ENCODE measurements around the gene MTG2.
A peak's percentile ranks its signal among the peaks of the same experiment; 100 is the strongest.
"Not testable (repeated sequence)": the region's sequence is repeated elsewhere in the genome, so short reads cannot be mapped to it uniquely, and the experiment has no call there.

Gene MTG2

DNA sequence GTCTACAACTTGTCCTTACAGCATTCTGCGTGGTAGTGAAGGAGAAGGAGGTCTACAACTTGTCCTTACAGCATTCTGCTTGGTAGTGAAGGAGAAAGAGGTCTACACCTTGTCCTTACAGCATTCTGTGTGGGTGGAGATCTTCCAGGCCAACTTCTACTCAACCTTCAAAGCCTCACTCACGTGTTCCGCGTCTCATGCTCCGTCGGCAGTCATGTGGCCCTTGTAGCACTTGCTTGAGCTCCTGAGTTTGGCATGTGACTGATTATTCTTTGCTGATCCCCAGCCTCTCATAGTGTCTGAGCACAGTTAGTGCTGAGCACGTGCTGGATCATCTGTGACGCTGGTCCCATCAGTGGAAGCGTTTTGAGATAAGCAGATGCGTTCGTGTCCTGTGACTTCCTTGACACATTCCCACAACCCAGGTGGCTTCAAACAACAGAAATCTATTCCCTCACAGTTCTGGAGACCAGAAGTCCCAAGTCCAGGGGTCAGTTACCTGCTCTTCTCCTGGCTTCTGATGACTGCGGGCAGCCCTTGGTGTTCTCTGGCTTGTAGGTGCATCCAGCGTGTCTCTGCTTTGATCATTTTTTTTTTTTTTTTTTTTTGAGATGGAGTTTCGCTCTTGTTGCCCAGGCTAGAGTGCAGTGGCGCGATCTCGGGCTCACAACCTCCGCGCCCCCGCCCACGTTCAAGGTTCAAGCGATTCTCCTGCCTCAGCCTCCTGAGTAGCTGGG is 36.6 kb upstream of the MTG2 start:
- no peak for DNase-seq

DNA sequence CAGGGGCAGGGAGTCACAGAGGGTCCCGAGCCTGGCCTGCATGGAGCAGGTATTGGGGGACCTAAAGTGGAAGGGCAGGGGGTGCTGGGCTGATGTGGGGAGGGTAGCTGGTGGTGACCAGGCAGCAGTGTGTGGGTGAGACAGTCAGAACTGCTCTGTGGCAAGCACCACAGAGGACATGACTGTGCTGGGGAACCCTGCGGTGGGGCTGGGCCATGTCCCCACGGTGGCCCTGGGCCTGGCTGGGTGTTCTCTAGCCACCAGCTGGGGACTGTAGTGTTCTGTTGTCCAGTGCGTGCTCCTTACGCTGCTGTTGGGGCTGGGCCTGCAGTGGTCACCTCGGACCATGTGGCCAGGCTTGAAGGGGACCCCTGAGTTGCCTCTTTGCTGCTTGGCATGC is 35.7 kb upstream of the MTG2 start:
- DNase-seq = no peak

DNA sequence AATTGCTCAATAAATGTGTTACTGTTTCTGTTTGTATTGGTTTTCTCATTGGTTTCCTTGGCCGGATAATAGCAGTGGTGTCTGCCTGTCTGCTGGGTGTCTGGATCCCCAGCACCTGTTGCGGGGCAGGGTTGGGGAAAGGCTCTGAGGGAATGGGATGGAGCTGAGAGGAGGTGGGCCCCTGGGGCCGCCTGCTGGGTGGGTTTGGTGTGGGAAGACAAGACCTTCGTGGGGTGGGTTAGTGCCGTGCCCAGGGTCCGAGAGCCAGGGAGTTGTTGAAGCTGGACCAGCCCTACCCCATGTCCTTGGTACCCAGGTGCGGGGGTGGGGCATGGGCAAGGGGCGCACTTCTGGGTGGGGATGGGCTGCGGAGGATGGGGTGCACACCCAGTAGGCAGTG is 35.3 kb upstream of the MTG2 start:
- no peak for DNase-seq

DNA sequence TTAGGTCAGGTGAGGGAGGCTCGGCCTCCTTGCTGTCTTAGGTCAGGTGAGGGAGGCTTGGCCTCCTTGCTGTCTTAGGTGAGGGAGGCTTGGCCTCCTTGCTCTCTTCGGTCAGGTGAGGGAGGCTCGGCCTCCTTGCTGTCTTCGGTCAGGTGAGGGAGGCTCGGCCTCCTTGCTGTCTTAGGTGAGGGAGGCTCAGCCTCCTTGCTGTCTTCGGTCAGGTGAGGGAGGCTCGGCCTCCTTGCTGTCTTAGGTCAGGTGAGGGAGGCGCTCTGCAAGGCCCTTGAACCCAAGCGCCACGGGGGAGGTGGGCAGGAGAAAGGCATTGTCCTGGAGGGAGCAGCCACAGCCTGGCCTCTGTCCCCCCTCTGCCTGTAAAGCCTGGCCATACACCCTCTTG is 34.4 kb upstream of the MTG2 start:
- DNase-seq = not testable (repeated sequence)

DNA sequence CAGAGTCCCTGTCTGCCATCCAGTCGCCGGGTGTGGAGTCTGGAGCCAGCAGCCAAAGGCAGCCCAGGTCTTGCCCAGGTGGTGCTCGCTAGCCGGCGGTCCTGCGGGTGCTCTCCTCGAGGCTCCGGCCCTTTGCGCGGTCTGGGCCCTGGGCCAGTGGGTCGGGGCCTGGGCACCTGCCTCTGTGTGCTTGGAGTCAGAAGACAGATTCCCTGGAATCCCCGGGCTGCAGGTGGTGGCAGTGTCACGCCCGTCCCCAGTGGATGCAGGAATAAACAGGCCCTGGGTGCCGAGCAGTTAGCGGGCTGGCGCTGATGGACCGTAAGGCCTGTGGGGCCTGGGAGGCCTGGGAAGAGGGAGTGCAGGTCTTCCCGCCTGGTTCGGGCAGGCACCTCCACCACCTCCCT is 33.9 kb upstream of the MTG2 start:
- no peak for DNase-seq

DNA sequence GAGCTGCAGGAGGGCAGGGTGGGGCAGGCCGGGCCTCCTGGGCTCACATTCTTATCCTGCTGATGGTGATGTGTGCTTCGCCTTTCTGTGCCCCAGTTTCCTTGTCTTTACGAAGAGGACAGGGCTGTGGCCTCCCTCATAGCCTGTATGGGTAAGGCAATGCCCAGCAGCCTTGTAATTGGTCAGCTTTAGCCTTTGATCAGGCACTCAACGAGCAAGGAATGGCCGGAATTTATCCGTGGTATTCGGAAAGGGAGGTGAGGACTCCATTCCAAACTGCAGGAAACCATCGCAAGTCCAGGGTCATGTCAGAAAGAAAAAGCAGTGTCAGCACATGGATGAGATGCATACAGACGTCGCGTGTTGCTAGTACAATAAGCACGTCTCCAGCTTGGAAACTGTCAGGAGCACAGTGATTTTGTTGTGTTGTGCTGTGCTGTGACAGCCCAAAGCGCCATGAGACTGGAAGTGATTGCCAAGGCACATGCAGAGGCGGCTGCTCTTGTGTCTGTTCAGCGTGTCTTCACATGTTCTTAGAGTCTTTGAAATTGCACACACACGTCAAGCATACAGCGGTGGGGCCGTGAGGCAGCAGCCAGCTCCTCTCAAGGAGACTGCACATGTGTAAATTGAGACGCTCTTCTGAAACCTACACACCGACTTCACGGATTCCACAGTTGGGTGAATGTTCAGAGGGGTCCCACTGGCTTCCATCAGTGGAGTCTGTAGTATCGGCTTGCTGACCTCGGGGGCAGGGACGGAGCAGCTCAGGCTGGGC is 33.1 kb upstream of the MTG2 start:
- no peak for DNase-seq

DNA sequence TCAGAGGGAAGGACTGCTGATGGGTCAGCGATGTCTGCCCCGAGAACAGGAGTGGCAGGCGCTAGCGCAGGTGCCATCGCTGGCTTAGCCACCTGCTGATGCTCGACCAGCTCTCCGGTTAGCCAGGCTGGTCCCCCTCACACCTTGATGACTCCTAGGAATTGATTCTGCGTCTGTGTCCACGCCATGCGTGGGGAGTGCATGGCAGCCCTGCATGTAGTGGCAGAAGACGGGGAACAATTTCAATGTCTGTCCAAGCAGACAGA is 32.6 kb upstream of the MTG2 start:
- DNase-seq = no peak

DNA sequence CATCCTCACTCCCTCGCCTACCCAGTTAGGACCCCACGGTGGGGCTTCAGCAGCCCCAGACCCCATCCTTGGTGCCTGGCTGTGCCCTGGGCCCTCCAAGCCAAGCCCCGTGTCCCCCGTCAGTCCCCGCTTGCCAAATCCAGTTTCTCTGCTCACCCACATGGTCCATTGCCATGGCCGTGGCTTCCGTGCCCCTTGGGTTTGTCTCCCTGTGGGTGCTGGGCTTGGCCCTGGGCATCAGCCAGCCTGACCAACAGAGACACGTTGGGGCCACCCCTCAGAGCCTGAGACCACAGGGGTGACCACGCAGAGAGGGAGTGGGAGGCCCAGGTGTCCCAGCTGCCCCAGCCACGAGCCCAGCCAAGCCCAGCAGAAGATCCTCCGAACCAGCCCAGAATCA is 31.6 kb upstream of the MTG2 start:
- no peak for DNase-seq

DNA sequence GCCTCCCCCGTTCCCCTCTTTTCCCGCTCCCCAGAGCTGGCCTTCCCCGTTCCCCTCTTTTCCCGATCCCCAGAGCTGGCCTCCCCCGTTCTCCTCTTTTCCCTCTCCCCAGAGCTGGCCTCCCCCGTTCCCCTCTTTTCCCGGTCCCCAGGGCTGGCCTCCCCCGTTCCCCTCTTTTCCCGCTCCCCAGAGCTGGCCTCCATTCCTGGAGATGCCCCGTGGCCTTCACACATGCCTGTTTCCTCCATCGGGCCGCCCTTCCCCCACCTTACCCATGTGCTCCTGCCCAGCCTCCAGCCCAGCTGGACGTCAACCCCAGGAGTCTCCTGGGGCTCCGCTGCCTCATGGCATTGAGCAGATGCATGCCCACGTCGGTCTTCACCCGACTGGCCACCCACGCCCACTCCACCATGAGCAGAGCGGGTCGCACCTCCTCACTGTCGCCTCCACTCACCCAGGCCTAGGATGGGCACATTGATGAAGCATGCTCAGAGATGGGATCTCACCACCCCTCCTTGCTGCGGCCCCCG is 30.9 kb upstream of the MTG2 start:
- DNase-seq = no peak

DNA sequence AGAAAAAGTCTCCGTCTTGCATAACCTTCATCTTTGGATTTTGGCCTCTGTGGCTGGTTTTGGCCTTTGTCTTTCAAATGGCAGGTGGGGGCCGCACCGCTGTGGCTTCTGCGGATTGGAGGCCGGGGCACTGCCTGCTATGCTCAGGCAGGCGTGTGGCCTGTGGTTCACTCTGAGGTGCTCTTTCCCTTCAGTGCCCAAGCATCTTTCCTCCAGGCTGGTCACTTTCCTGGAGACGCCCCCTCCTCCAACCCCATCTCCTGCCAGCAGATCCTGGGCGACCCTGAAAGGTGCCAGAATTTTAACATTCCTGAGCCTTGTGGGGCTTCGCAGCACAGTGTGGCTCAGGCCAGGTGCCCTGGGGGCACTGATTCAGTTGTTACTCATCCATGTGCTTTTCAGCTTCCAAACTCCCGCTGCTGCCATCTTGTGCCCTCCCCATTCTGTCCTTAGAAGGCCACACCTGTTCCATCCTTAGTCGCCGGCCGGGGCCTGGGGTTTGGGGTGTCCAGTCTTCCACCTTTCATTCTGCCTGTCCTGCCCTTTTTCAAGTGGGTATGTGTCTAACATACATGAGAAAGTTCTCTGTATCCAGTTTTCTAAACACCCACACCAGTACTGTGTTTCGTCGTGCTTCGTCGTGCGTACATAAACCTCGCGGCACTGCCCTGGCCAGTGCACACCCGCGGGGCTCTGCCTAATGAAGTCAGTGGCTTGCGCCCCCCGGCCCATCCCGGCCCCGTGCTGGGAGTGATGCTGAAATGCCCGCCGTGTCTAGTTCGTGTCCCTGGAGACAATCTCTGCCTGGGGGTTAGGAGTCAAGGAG is 27.2 kb upstream of the MTG2 start:
- no peak for DNase-seq

DNA sequence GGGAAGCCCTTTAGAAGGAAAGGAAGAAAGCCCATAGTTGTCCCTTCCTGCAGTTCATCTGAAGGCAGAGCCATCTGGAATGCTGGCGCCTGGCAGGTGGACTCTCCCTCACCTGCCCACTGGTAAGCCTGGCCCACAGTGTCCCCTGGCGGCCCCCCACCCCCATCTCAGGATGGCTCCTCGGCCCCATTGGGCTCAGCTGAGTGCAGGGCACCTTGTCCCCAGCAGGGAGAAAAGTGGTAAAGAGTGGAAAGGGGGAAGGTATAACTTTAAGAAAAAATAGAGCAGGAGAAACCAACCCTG is 26.6 kb upstream of the MTG2 start:
- DNase-seq = no peak

DNA sequence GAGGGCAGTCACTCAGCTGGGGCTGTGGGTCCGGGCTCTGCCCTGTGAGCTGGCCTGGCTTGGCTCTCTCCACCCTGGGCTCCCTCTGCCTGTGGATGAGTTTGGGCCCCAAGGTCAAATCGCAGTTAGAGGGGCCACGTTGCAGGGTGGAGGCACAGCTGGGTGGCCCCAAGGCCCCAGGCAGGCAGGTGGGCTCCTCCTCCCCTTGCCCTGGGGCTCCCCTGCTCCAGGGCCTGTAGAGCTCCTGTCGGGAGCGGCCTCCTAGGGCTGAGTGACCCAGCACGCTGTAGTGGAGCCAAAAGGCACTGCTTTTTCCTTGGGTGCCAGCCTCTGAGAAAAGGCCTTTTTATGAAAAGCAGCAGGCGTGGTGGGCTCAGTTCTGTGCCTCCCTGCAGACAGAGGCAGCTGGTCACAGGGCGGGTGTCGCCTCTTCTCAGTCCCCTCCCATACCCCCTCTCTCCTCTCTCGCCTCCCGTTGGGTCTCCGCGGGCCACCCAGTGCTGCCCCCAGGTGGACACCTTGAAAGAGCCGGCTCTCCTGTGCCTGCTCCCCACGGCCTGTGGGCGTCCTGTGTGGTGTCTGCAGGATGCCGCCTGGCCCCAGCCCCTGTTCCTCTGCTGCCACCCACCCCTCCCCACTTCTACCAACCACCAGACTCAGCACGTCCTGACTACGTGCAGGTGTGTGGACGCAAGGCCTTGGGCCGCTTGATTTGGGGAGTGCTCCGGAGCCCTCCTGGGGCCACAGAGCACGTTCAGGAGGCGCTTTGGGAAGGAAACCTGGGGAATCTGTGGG is 26.0 kb upstream of the MTG2 start:
- DNase-seq = peak; percentile 86

DNA sequence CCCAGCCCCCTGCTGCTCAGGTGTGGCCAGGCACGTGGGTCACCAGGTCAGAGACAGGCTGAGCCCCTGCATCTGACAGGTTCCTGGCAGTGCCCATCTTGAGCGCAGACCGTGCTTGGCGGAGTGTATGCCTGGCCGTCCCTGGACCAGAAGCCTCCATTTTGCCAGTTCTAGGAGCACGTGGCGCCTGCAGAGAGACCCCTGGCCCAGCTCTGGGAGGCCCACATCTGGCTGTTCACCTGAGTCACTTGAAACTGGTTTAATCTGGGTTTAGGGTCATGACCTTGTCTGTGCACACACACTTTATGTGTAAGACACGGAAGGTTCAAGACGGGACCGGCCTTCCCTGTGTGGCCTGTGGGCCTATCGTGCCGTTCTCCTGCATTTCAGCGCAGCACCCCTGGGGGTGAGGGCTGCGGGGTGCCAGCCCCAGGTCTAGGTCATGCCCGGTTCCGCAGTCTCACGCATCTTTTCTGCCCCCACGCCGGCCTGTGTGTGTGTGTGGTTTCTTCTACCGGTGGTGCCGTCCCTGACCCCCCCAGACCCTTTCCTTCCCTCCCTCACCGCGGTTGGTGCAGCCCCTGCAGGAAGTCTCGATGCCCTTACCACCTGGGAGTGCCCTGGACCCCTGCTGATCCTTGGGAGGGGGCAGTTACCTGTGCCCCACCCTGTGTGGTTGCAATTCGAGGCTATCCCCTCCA is 25.3 kb upstream of the MTG2 start:
- DNase-seq = no peak

DNA sequence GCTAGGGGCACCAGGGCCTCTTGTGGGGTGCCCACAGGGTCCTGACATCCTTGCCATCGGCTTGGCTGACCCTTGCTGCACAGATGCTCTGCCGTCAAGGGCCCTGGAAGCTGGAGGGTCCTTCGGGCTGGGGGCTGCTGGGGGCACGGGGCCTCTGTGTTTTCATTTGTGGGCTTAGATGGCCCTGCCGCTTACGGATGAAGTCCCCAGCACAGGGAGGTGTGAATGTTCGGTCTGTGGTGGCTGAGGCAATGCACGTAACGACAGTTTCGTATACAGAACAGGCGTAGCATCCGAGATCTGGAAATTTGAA is 24.8 kb upstream of the MTG2 start:
- DNase-seq = no peak

DNA sequence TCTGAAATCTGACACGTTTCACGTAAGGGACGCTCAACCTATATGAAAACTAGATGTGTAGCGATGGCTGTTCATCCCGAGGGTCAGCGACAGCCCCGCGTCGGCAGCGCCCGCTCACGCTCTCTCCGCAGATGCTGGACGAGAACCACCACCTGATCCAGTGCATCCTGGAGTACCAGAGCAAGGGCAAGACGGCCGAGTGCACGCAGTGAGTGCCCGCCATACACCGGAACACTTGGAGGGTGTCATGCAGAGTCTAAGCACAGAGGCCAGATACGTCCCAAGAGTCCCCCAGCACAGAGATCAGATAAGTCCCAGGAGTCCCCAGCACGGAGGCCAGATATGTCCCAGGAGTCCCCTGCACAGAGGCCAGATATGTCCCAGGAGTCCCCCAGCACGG is 24.3 kb upstream of the MTG2 start:
- DNase-seq = no peak

DNA sequence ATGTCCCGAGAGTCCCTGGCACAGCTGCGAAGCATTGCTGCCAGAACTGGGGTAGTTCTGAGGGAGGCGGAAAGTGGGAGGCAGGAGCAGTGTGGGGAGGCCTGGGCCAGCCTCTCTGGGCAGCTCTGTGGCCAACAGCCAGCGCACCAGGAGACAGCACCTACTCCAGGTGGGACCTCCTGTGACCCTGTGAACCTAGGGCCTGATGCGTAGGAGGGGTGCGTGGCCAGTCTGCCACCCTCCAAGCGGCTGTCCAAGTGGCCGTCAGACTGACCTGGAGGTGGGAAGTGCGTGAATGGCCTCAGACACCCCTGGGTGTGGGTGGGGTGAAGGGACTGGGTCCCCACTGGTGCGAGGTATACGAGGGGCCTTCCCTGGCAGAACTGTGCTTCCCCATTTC is 23.8 kb upstream of the MTG2 start:
- no peak for DNase-seq

DNA sequence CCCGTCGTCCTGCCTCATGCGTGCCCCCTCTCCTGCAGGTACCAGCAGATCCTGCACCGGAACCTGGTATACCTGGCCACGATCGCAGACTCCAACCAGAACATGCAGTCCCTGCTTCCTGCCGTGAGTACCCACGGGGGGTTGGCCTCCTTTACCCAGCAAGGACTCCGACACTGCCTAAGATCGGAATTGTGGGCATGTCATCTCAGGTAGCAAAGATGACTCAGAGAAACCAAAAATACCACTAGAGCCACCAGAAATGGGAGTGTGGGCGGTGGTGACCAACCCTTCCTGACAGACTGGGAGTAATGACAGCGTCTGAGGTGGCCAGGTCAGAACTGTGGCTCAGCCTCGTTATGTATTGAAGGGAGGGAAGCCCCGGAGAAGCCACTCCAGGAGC is 23.0 kb upstream of the MTG2 start:
- DNase-seq = peak; percentile 84

DNA sequence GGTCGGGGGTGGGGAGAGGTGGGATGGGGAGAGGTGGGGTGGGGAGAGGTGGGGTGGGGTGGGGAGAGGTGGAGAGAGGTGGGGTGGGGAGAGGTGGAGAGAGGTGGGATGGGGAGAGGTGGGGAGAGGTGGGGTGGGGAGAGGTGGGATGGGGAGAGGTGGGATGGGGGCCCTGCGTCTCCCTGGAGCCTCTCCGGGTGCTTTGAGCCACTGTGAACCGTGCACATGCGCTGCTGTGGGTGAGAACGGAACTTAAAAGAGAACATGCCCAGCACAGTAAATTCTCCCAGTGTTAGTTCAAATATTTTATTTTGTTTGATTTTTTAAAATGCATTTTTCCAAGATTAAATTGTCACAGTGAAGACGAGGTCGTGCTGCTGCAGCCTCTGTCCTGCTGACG is 22.6 kb upstream of the MTG2 start:
- no peak for DNase-seq

DNA sequence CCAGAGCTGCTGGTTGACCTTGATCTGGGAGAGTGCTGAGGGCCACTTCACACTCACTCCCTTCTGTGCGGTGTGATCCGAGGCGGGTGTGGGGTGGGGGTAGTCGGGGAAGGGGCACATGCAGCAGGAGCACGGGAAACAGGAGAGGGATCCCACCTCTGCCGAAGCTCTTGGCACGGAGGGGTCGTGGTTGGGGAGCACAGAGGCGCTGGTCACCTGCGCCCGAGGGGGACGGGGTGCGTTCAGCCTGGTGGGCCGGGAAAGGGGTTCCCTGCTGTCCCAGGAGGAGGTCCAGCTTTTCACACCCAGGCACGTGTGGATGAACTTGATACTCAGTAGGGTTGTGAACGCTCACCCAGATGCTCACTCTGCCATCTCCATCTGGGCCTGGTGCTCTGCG is 22.0 kb upstream of the MTG2 start:
- no peak for DNase-seq

DNA sequence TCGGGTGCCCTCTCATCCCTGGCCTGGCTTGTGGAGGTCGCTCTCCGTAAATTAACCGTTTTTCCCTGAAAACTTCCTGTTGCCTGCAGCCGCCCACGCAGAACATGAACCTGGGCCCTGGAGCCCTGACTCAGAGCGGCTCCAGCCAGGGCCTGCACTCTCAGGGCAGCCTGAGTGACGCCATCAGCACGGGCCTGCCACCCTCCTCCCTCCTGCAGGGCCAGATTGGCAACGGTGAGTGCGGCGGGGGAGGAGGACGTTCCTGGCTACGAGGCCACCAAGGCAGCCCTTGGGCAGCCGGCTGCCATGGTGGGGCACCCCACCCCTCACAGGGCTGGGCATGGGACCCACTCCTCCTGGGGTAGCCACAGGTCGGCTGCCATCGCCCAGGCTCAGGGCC is 21.5 kb upstream of the MTG2 start:
- no peak for DNase-seq

DNA sequence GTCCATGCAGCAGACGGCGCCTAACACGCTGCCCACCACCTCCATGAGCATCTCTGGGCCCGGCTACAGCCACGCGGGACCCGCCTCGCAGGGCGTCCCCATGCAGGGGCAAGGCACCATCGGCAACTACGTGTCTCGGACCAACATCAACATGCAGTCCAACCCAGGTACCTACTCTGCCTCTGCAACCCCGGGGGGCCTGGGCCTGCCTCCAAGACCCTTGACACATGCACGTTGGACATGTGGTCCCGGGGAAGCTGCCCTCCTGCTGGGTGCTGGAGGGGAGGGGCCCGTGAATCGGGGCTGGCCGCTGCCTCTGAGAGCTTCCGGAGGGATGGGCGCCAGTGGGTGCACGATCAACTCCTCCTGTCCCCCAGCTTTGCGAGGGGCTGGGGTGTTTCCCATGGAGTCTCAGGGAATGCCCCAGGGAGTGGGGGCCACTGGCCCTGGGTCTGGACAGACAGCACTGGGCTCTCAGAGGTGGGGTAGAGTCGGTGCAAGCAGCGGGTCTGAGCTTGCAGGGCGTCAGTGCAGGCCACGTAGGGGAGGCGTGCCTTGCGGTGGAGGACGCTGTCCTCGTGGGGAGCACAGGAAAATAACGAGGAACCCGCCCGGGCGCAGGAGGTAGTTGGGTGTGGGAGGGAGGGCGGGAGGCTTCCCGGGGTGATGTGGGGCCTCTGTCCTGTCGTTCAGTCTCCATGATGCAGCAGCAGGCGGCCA is 19.9 kb upstream of the MTG2 start:
- no peak for DNase-seq

DNA sequence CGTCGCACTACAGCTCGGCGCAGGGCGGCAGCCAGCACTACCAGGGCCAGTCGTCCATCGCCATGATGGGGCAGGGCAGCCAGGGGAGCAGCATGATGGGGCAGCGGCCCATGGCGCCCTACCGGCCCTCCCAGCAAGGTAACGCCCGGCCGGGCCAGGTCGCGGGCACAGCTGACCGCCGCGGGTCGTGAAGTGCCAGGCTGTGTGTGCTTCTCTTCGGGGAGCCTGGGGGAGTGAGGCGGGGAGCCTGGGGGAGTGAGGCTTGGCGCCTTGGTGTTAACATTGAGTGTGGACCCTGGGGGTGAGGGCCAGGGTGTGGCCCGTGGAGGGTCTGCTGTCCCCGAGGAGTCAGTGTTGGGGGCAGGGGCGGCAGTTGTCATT is 19.4 kb upstream of the MTG2 start:
- no peak for DNase-seq
